GM19351 (cell line): ENCODE data around the gene IP6K3.
A peak's percentile ranks its signal among the peaks of the same experiment; 100 is the strongest.

Experiments used
- ATAC-seq: cut with Tn5 transposase; IDR thresholded peaks from one replicate; pipeline ENCODE4 v1.9.1; 2021; ENCODE audit warnings: mild to moderate bottlenecking, moderate library complexity; ENCODE audit not compliant: unreplicated experiment

IP6K3 gene, protein sequence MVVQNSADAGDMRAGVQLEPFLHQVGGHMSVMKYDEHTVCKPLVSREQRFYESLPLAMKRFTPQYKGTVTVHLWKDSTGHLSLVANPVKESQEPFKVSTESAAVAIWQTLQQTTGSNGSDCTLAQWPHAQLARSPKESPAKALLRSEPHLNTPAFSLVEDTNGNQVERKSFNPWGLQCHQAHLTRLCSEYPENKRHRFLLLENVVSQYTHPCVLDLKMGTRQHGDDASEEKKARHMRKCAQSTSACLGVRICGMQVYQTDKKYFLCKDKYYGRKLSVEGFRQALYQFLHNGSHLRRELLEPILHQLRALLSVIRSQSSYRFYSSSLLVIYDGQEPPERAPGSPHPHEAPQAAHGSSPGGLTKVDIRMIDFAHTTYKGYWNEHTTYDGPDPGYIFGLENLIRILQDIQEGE

DNA sequence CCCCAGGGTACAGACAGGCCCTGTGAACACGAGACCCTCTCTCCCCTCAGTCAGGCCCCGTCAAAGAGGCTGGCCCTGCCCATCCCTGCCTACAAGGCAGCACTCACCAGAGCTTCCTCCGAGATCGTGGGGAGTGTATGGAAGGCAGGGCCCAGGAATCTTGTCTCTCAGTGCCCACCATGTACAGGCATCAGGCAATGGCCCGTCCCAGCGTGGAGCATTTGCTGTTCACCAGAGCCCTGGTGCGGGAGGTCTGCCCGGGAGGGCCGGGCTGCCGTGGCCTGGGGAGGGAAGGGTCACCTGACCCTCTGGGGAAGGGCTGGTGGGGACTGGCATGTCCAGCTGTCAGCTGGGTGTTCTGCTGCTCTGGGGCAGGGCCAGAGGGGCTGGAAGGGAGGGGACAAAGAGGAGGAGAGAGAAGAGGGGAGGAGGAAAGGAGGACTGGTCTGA is at the start of gene IP6K3:
IP6K3 (minus strand) TSS at position 255 of the 450 bp plus-strand sequence. CDS start 11,429 bp downstream, outside the sequence.
- no peak for ATAC-seq

DNA sequence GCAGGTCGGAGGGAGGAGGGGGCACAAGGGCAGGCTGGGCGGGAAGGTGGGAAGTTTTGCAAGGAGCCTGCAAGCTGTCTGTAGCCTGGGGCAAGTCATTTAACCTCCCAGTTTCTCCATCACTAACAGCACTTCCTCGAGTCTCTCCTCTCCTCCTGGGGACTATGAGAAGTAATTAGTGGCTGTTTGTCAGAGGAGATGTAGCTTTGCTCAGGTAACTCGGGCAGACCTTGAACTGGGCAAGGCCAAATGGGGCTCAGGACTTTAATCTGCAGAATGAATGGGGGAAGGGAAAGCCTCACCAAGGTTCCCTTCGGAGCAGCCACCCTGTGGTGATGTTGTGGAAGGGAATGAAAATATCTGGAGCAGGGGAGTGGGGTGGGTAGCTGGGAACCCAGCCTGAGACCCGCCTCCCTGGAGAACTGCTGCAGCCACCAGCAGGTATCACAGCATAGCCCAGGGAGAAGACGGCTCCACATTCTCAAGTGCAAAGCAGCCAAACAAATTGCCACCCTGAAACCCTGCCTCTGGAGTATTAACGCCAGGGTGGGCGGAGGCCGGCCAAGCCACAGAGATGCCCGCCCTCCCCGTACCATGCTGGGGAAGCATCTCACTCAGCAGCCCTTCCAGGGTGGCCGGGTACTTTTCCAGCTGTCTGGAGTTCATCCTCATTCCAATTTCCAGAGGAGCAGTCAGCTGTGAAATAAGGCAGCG is 48.4 kb upstream of the IP6K3 start:
- ATAC-seq = no peak

DNA sequence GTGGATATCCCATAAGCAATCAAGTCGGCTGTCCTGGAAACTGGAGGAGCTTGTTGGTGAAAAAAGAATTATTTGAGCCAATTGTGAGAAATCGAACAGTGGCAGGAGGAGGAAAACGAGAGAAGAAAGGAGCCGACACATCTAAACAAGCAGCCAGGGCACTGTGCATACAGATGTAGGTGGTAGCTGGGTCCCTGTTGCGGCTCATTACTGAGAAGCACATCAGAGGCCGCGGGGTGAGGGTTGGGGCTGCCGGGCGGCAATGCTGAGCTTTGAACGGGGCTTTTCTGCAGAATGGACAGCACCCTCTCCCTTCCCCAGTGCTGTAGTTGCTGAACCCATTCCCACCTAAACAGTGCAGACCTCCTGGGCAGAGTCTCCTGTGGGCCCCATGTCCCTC is 46.3 kb upstream of the IP6K3 start:
- ATAC-seq = no peak

DNA sequence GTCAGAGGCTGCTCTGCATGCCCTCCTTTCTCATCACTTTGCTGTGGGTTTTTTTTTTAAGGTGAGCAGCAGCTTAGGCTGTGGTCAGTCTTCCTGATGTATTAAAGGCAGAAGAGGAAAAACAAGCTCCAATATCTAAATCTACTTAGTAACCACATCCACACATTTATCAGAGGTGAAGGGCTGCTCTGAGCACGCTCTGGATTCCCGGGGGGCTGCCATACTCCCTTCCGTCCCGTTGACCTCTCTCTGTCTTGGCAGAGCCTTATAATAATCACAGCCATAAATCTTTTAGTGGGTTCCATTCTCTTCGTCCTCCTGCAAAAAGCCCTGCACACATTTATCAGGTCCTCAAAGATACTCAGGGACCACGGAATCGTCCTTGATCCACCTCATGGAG is 44.9 kb upstream of the IP6K3 start:
- ATAC-seq = no peak

DNA sequence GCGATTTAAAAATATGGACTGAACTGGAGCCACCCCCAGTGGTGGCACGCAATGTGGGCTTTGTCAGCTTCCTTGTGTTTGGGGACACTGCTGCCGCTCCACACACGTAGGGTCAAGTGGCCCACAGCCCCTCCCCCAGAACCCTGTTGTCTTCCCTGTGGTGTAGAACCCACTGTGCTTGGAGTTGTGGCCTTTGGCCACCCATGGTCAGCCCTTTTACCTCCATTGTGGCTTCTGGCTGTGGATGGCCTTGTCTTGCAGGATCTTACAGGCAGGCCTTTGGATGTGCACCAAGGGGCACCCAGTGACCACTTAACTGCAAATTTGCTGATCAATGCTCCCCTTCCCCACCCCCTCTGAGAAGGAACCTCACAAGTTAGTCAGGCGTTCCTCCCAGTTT is 44.2 kb upstream of the IP6K3 start:
- ATAC-seq = no peak

DNA sequence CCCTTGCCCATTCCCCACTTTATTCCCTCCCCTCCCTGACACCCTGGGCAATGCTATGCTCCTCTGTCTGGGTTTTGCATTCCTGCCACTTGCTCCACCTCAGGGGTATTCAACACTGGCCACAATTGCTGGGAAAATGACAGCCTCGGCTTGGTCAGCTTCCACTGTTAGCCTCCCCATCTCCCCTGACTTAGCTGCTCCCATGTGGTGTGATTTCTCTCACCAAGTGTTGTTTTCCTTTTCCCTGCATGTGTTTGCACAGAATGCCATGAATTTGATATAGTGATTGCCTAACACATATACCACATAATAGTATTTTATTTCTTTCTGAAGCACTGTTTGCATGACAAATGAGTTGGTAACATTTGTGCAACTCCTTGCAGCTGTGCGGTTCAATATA is 43.7 kb upstream of the IP6K3 start:
- no peak for ATAC-seq

DNA sequence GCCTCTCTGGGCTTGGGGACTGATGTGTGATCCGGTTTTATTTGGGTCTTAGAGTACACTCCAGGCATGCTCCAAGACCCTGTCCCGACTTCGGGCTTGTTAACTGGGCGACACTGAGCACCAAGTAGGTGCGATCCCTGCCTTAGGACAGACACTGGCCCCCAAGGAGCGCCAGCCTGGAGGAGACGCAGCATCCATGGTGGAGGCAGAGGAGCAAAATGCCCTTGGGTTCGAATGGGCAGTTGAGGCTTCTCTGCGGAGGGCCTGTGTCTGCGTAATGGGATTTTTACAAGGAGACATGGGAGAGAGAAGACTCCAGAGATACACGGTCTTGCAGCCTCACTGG is 42.8 kb upstream of the IP6K3 start:
- no peak for ATAC-seq

DNA sequence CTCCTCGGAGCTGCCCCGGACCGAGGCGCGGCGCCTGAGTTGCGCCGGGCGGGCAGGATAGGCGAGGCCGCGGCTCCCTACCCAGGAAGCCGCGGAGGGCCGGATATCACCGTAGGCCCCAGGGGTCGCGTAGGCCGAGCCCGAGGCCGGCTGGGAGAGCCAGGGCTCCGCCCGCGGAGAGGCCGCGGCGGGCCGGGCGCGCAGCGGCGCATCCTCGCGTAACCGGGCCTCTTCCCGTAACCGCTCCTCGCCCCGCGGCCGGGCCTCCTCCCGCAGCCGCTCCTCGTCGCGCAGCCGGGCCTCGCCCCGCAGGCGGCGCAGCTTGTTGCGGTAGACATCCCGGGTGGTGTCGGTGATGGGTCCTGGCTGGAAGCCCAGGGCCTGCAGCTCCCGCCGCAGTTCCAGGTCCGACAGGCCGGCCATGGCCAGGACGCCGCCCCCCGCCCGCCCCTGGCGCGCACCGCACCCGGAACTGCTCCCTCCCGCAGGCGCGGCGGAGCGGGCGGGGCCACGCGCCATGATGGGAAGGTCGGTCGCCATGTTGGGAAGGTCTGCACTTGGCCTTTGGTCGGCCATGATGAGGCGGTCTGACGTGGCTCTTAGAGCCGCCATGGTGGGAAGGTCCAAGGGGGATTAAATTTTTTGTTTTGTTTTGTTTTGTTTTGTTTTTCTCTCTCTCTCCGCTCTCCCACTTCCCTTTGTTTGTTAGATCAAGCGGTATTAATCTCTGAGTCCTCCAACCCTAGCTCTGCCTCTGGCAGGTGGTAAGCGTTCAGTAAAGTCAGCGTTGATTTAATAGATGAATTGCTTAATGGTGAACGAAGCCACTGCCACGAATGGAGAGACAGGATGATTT is 42.2 kb upstream of the IP6K3 start, which contains the start of gene LEMD2:
LEMD2 (minus strand) TSS at position 437 of the 856 bp plus-strand sequence; CDS start at position 423, 14 bp downstream.
- ATAC-seq = peak; percentile 89

DNA sequence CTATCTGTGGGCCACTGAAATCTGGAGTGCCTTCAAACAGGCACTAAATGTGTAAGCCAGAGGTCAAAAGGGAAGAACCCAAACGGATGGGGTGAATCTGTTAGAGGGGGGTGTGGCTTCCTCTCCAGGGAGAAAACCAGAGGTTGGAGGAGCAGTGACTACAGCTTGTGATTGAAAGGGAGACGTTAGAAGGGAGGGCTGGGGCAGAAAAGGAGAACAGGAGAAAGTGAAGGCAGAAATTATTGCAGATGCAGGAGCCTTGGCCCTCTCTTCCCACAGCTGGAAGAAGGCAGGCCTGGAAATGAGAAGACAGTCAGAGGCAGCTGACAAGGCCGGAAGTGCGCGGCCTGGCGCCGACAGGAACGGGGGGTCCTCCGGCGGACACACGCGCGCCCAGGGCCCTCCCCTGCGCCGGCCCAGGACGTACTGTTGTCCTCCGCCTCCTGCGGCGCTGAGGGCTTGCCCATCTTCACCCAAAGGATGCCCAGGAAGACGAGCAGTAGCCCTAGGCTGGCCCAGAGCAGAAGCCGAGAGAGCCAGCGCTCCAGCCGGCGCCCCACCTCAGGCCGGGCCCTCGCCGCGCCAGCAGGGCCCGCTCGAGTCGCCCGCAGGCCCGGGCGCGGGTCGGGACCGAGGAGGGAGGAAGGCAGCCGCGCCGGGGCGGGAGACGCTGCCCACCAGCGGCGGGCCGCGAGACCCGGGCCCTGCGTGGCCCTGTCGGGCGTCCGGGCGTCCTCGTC is 41.4 kb upstream of the IP6K3 start:
- peak; percentile 48 for ATAC-seq

DNA sequence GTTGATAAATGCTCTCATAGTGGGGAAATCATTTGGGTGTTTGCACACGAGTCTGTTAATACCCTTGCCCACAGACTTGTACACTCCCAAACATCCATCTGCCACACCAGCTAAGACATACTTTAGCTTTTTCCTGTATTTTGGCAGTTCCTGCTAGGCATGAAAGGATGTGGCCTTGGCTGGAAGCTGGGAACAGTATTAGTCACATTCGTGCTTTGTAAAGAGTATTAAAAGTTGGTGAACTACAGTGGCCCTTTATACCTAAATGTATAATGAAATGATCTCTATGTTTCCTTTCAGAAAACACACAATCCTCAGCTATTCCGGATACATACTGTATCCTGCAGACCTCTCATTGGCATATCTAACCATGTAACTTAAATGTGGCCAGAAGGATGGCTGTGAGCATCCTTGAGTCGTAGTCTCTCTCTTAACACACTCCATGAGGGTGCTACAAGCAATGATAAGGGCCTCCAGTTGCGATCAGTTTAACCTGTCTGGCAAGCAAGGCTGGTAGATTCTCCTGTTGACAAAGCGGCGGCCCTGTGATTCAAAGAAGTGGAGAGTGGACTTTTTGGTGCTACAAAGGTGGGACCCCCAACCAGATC is 40.7 kb upstream of the IP6K3 start:
- no peak for ATAC-seq

DNA sequence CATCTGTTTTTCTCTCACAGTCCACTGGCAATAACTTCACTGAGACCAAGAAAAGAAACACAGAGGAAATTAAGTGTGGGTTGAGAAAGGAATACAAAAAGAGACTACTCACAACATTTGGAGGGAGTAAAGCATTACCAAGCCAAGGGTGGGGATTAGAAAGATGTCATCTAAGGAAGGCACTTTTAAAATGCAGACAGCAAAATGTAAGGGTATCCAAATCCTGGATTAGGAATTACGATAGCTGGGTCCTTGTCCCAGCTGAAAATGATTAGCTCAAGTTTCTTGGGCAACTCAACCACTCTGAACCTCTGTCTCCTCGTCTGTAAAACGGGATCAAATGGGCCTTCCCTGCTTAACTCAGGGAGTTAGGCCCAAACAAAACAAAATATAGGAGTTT is 40.0 kb upstream of the IP6K3 start:
- no peak for ATAC-seq

DNA sequence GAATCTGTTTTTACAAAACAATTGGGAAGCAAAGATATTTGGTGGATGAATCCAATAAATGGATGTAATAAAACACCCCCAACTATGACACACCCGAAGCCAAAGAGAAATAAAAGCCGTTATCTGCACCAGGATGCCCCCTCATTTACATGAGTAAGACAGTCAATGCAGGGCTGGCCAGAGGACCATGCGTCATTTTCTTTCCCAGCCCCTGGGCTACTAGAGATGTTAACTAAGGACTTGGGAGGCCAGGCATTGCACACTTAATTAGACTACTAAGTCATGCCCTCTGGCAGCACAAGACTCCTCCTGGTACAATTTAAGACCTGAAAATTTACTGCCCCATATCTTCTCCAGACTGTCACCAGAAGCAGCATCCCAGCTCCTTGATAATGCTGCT is 39.1 kb upstream of the IP6K3 start:
- ATAC-seq = no peak

DNA sequence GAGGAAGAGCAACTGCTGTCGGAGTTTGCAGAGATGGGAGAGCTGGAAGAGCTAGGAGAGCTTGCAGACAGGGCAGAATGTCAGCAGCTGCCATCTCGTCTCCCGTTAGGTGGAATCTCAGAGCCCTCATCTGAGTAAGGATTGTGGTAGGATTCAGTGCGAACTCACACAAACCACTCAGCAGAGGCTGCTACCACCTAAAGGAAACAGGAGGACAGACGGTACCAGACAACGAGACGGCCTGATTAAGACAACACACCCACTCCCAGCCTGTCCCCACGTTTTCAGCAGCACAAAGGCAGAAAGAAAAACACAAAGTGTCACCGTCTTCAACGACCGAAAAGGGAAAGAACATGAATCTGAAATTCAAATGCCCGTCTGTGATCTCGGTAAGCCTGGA is 38.1 kb upstream of the IP6K3 start:
- ATAC-seq = no peak

DNA sequence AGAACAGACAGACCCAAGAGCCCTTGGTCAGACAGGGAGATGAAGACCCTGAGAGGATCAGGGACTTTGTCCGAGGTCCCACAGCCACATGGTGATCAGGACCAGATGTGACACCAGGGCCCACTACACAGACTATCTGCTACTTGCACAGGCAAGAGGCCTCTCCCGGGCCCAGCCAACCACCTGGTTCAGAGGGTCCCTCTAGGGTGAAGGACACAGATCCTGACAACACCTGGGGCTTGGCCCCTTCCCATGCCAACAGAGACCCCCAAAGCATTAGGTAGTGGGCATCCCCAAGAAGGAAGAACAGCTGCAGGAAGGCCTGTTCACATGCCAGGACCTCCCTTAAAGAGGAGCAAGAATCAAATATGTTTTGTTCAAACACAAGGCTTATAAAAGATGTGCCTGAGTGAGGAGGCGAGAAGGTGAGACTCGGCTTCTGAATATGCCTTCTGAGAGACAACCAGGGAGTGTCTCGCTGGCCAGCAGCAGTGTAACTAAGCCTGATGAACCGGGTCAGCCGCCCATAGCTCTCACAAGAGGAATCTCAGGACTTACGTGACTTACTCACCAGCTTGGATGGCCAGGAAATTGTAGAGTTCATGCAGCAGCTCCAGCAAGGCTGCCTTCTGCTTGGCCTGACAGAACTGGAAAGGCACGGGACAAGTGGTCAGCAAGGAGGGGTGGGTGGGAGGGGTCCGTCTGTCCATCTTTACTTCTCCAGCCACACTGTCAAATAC is 37.2 kb upstream of the IP6K3 start:
- ATAC-seq = no peak

DNA sequence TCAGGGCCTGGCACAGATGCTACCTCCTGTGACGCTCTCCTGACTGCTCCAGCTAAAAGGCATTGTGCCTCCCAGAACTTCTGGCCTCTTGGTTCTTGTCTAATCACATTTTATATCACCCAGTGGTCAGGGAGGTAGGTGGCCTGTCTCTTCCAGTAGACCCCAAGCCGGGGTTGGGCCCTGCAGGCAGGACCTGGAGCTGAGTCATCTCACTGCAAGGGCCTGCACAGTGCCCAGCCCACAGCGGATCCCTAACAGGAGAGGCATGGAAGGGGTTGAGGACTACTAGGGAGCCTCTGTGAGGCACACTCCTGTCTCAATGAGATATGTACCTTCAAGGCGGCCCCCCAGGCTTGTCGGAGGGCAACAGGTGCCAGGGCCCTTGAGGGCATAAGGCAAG is 35.9 kb upstream of the IP6K3 start:
- ATAC-seq = no peak

DNA sequence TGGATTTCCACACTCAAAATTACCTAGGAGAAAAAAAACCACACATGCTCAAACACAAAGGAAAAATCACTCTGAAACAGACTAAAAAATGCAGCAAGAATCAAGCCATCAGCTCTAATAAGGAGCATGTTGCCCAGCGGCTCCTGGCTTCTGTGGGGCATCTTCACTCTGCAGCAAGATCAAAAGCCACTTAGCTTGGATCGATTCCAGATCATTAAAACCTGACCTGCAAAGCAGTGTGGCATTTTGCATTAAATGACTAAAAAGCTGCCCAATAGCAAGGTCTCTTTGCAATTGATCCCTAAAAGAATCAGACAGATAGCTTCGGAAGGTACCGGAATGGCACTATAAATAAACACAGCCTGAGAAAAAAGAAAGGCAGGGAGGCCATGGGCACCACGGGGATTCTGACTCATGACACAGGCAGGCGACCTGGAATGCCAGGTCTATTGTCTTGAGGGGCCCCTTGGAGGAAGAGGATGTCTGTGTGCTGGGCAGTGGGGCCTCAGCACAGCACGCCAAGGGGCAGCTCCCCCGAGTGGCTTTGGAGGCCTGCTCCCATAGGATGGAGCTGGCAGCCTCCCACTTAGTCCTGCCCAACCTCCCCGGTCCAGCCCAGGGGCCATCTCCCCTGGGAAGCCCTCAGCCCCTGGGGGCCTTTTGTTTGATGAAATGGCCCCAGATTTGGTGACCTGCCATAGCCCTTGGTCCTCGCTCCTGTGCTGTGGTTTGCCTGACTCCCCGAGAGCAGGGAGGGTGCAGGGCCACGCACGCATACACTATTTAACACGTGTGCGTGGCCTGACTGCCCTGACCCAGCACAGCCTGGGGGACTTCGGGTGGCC is 34.6 kb upstream of the IP6K3 start:
- ATAC-seq = no peak

DNA sequence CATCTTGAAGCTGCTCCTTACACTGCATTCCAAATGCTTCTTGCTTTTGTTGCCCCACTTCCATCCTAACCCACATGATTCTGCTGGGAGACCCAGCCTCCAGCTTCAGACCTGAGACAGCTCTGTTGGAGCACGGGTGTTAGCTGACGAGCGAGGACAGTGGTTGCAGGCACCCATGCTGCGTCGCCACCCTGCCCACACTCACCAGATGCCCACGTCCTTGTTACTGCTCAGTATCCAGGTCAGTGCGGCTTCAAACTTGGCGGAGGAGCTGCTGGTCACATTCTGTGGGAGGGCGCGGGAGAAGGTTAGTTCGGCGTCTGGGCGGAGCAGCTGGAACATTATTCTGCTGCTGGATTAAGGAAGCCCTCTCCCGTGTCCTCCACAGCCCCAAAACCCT is 33.2 kb upstream of the IP6K3 start:
- no peak for ATAC-seq

DNA sequence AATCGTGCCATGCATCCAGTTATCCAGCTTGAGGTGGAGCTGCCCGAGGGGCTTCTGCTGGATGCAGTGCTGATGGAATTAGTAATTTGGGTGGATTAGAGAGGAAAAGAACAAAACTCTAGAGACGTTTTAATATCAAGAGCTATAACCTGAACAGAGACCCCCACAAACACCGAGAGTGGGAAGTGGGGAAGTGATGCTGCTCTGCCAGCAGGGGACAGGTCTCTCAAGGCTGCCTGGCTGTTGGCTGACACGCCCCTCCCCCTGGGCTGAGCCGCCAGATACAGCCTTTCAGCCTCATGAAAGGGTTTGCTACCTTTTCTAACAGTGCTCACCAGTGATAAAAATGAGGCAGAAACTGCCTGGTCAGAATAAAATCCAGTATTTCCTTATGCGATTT is 32.6 kb upstream of the IP6K3 start:
- no peak for ATAC-seq
